ENCODE data around the gene KRT17.
"Not testable (repeated sequence)": the region's sequence is repeated elsewhere in the genome, so short reads cannot be mapped to it uniquely, and the experiment has no call there.

KRT17 gene

GRCh38 chr17:41619927-41620582 lies 4.3 kb downstream of the KRT17 start:
- not testable (repeated sequence) for DNase-seq (ENCODE audit: low read depth in 2 of 2)

GRCh38 chr17:41619036-41619926 lies 5.1 kb downstream of the KRT17 start:
- DNase-seq (ENCODE audit: low read depth in 2 of 2), result no peak

- no peak for DNase-seq (ENCODE audit: low read depth in 2 of 2)
These were observed 5.9 kb downstream of the KRT17 start for GRCh38 chr17:41618341-41619035.

DNA sequence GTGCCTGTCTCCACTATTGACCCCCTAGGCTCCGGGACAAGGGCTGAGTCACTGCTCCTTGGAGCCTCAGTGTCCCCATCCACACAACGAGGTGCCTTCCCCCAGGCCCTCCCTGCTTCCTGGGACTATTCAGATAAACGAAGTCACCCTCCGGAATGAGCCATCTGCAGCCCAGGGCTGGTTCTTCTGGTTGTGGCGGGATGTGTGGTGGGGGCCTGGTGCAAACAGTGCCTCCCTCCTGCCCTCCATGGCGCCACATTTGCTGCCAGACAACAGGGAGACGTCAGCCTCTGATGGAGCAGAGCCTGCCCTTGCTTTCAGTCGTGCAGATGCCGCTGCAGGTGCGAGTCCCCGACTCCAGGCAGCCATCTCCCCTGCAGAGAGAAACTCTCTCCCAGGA lies 6.7 kb downstream of the KRT17 start:
- DNase-seq (ENCODE audit: low read depth in 2 of 2), result no peak

- no peak for DNase-seq (ENCODE audit: low read depth in 2 of 2)
These were observed 7.2 kb downstream of the KRT17 start for GRCh38 chr17:41617136-41617535.

GRCh38 chr17:41616486-41616885 lies 7.9 kb downstream of the KRT17 start:
- DNase-seq (ENCODE audit: low read depth in 2 of 2), result not testable (repeated sequence)

GRCh38 chr17:41615454-41615853 lies 8.9 kb downstream of the KRT17 start:
- DNase-seq (ENCODE audit: low read depth in 2 of 2), result no peak

- not testable (repeated sequence) for DNase-seq (ENCODE audit: low read depth in 2 of 2)
These were observed 9.6 kb downstream of the KRT17 start for GRCh38 chr17:41614767-41615166.

DNA sequence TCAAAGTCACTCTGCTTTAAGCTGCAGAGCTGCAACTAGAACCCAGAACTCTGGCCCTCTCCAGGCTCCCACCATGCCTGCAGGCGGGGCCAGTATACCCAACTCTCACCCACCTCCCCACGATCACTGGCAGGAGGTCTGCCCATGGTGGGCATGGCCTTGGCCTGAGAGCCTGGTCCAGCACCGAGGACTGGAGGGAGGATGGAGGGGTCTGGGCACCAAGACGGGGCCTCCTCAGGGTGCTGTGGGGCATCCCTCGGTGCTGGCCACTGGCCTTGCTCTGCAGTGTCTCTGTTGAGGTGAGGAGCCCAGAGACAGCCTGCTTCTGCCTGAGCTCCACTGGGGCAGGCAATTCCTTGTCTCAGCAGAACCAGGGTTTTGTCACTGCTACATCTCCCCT lies 10.3 kb downstream of the KRT17 start:
- DNase-seq (ENCODE audit: low read depth in 2 of 2), result no peak

- DNase-seq (ENCODE audit: low read depth in 2 of 2), result no peak
These were observed 10.9 kb downstream of the KRT17 start for GRCh38 chr17:41613277-41614082.

- not testable (repeated sequence) for DNase-seq (ENCODE audit: low read depth in 2 of 2)
These were observed 11.8 kb downstream of the KRT17 start, which contains the start of gene KRT16 for GRCh38 chr17:41612376-41613160. TSS of gene KRT16 (minus strand) at chr17:41612767. CDS start at chr17:41612688, 79 bp downstream.

GRCh38 chr17:41610965-41611640 lies 13.3 kb downstream of the KRT17 start:
- DNase-seq (ENCODE audit: low read depth in 2 of 2), result no peak

GRCh38 chr17:41610061-41610517 lies 14.3 kb downstream of the KRT17 start:
- DNase-seq (ENCODE audit: low read depth in 2 of 2), result not testable (repeated sequence)

- not testable (repeated sequence) for DNase-seq (ENCODE audit: low read depth in 2 of 2)
These were observed 17.4 kb downstream of the KRT17 start for GRCh38 chr17:41606930-41607329.

- no peak for DNase-seq (ENCODE audit: low read depth in 2 of 2)
These were observed 21.9 kb downstream of the KRT17 start for GRCh38 chr17:41602524-41602923.

DNA sequence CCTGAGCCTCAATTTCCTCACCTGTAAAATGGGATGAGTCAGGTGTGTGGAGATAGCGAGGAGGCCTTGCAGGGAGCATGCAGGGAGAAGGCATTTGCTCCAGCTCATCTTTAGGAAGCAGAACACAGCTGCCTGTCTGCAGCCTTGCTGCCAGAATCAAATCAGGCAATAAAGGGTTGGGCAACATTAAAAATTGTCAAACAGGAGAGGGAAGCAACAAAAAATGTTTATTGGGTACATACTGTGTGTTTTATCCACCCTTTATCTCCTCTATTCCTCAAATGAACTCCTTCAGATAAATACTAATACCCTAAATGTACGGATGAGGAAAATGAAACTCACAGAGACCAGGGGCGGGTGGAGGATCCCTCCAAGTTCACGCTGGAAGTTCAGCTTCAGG lies 24.1 kb downstream of the KRT17 start:
- DNase-seq (ENCODE audit: low read depth in 2 of 2), result no peak

DNA sequence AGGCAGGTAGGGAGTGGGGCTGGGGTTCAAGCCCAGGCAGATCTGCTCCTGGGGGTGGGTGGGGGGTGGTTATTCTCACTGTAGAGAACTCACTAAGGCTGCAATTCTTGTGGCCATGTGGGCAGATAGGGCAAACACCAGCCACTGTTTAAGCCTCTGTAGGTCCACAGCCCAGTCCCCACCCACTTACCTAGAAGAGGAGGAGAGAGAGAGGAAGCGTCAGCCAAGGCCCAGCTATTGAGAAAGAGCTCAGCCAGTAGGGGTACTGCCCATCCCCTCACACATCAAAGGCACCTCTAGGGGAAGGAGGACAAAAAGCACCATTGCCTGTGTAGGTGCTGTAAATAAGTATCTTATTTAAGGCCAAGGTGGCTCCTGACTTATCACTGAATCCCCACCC lies 24.7 kb downstream of the KRT17 start:
- DNase-seq (ENCODE audit: low read depth in 2 of 2), result no peak

DNA sequence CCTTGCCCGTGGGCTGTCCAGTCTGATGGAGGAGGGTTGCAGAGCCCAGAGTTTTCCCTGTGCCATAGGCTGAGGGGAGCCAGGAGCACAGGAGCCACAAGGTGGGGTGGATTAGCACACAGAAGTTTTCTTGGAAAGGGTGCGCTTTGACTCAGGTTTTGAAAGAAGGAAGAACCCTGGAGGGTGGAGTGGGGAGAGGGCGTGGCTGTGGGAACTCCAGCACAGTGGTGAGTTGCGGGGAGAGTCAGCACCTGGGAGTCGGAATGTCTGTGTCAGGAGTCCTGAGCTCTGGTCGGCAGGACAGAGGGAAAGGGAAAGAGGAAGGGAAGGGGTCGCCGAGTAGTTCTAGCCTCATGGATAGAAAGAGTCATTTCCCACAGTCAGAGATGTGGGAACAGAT lies 28.8 kb downstream of the KRT17 start:
- DNase-seq (ENCODE audit: low read depth in 2 of 2), result no peak

DNA sequence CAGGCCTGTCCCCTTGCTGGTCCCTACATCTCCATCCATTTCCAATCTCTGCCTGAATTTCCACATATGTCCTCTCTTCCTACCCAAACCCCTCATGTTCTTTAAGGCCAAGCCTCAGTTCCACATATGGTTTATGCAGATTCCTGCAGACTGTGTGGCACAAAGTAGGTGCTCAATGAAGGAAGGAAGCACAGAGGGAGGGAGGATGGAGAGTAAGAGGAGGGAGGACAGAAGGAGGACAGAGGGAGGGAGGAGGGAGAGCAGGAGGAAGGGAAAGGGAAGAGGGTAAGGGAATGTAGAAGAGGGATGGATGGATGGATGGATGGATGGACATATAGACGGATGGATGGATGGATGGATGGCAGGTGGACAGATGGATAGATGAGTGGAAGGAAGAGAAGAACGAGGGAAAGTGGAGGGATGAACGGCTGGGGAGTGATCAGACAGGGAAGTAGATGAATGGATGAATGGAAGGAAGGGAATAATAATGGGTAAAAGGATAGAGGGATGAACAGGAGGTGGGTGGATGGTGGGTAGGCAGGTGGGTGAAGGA lies 29.9 kb downstream of the KRT17 start:
- no peak for DNase-seq (ENCODE audit: low read depth in 2 of 2)
